IMR-90 (cell line): ENCODE results near the gene XPC. TPM values are rescaled to one million over a fixed set of nuclear protein-coding genes. Genes with fewer than 3 reads are reported as not detected.

ENCODE experiments used
- ATAC-seq: fragments of 200-7000 bp; cut with Tn5 transposase; 2 replicates; pipeline ENCODE4 v1.9.1; 2020; ENCODE audit warnings: low read depth, mild to moderate bottlenecking, moderate library complexity
- BruUV-seq: library from RNA; stranded (reverse); fragments of 400-500 nt; replicated peaks from 2 replicates; lab custom pipeline; 2021; lab: Mats Ljungman, UMichigan
- CTCF ChIA-PET: fragments of 300-600 bp; formaldehyde crosslinking; extraction: SDS; loops from one replicate; lab custom pipeline; 2021; ENCODE audit warnings: antibody characterized with exemption; lab: Yijun Ruan, JAX
- POLR2A ChIA-PET: fragments of 300-600 bp; sonication (Branson Sonifier 250); formaldehyde crosslinking; loops from one replicate; lab custom pipeline; 2022; ENCODE audit warnings: antibody characterized with exemption; ENCODE audit not compliant: unreplicated experiment; lab: Charles Lee
- DNase-seq: peaks from one replicate; pipeline ENCODE4 v3.0.0; 2013
- H2AFZ ChIP-seq: replicated peaks from 2 replicates; pipeline ENCODE3; 2013; ENCODE audit warnings: low read length, mild to moderate bottlenecking; ENCODE audit not compliant: poor library complexity
- H2AK5ac ChIP-seq: 2 replicates; pipeline ENCODE4 v1.6.1; 2013; ENCODE audit warnings: low read depth, low read length, inconsistent platforms
- H2AK9ac ChIP-seq: replicated peaks from 2 replicates; pipeline ENCODE3; 2013; ENCODE audit warnings: mild to moderate bottlenecking, low read depth, low read length, moderate library complexity; ENCODE audit not compliant: poor library complexity
- H2BK120ac ChIP-seq: 2 replicates; pipeline ENCODE4 v1.6.1; 2013; ENCODE audit warnings: low read depth, low read length, inconsistent platforms
- H2BK15ac ChIP-seq: 3 replicates; pipeline ENCODE4 v1.6.1; 2013; ENCODE audit warnings: low read depth, low read length, inconsistent platforms
- H2BK20ac ChIP-seq: 2 replicates; pipeline ENCODE4 v1.6.1; 2013; ENCODE audit warnings: low read depth, mild to moderate bottlenecking, inconsistent platforms, low read length, moderate library complexity
- H2BK5ac ChIP-seq: 2 replicates; pipeline ENCODE4 v1.6.1; 2013; ENCODE audit warnings: mild to moderate bottlenecking, low read depth, low read length, inconsistent platforms; ENCODE audit not compliant: poor library complexity, severe bottlenecking
- H3K14ac ChIP-seq: replicated peaks from 2 replicates; pipeline ENCODE4 v1.6.1; 2013; ENCODE audit warnings: low read depth, low read length, inconsistent platforms
- H3K18ac ChIP-seq: 2 replicates; pipeline ENCODE4 v1.6.1; 2013; ENCODE audit warnings: low read depth, low read length, control low read depth
- H3K23ac ChIP-seq: 2 replicates; pipeline ENCODE4 v1.6.1; 2013; ENCODE audit warnings: low read depth, low read length, inconsistent platforms
- H3K27ac ChIP-seq: 2 replicates; pipeline ENCODE4 v1.5.1; 2013; ENCODE audit warnings: mild to moderate bottlenecking, control low read depth, low read length; ENCODE audit not compliant: insufficient read depth
- H3K27me3 ChIP-seq: 2 replicates; pipeline ENCODE4 v1.6.1; 2013; ENCODE audit warnings: low read length; ENCODE audit not compliant: control insufficient read depth, insufficient read depth
- H3K36me3 ChIP-seq: 2 replicates; pipeline ENCODE4 v1.6.1; 2013; ENCODE audit warnings: low read length, mixed read lengths; ENCODE audit not compliant: control insufficient read depth, insufficient read depth
- H3K4ac ChIP-seq: 2 replicates; pipeline ENCODE4 v1.6.1; 2013; ENCODE audit warnings: low read depth, low read length, inconsistent platforms
- H3K4me1 ChIP-seq: 2 replicates; pipeline ENCODE4 v1.6.1; 2013; ENCODE audit warnings: low read length, mixed read lengths; ENCODE audit not compliant: control insufficient read depth, insufficient read depth
- H3K4me2 ChIP-seq: 2 replicates; pipeline ENCODE4 v1.6.1; 2013; ENCODE audit warnings: low read depth, mild to moderate bottlenecking, control low read depth, low read length, moderate library complexity
- H3K4me3 ChIP-seq: 2 replicates; pipeline ENCODE4 v1.5.1; 2013; ENCODE audit warnings: low read depth, mild to moderate bottlenecking, control low read depth, low read length, moderate library complexity; ENCODE audit not compliant: insufficient read depth
- H3K56ac ChIP-seq: 2 replicates; pipeline ENCODE4 v1.6.1; 2013; ENCODE audit warnings: low read length, inconsistent platforms; ENCODE audit not compliant: insufficient read depth; ENCODE audit errors: extremely low read depth
- H3K79me1 ChIP-seq, 2 experiments: 2 replicates each; pipeline ENCODE4 v1.6.1; 2013; ENCODE audit warnings: low read length in 2 of 2, inconsistent platforms in 1 of 2, low read depth in 1 of 2
- H3K9ac ChIP-seq: 2 replicates; pipeline ENCODE4 v1.6.1; 2013; ENCODE audit warnings: low read depth, low read length, control low read depth
- H3K9me1 ChIP-seq: 2 replicates; pipeline ENCODE4 v1.6.1; 2013; ENCODE audit warnings: low read length, inconsistent platforms; ENCODE audit not compliant: insufficient read depth
- H3K9me3 ChIP-seq: 2 replicates; pipeline ENCODE4 v1.6.1; 2013; ENCODE audit warnings: low read length; ENCODE audit not compliant: control insufficient read depth, insufficient read depth
- H4K20me1 ChIP-seq: 2 replicates; pipeline ENCODE4 v1.6.1; 2013; ENCODE audit warnings: low read length, inconsistent platforms; ENCODE audit not compliant: insufficient read depth
- H4K5ac ChIP-seq: 2 replicates; pipeline ENCODE4 v1.6.1; 2013; ENCODE audit warnings: mild to moderate bottlenecking, low read depth, low read length, control low read depth
- H4K8ac ChIP-seq, 2 experiments: 2 replicates each; pipeline ENCODE4 v1.6.1; 2013; ENCODE audit warnings: low read depth in 2 of 2, low read length in 2 of 2, control low read depth in 1 of 2, inconsistent platforms in 1 of 2
- H4K91ac ChIP-seq: 2 replicates; pipeline ENCODE4 v1.6.1; 2013; ENCODE audit warnings: low read depth, low read length, inconsistent platforms; ENCODE audit not compliant: insufficient read depth
- CEBPB ChIP-seq: IDR thresholded peaks from 2 replicates; pipeline ENCODE4 v1.6.1; 2012; ENCODE audit warnings: low read depth, low read length, improper control_type of control experiment
- CTCF ChIP-seq: conservative IDR thresholded peaks from 2 replicates; pipeline ENCODE4 v1.5.1; 2012; ENCODE audit warnings: mild to moderate bottlenecking, low read depth, low read length, improper control_type of control experiment
- NFE2L2 ChIP-seq: fragments of 150-350 bp; IDR thresholded peaks from 2 replicates; pipeline ENCODE4 v1.6.1; 2016; ENCODE audit warnings: low read depth, mild to moderate bottlenecking, low read length
- POLR2A ChIP-seq: IDR thresholded peaks from 2 replicates; pipeline ENCODE4 v1.6.1; 2012; ENCODE audit warnings: mild to moderate bottlenecking, low read depth, low read length
- RFX5 ChIP-seq: IDR thresholded peaks from 2 replicates; pipeline ENCODE4 v1.8.0; 2012; ENCODE audit warnings: low read depth, mild to moderate bottlenecking, low read length, moderate library complexity
- SMC3 ChIP-seq: fragments of 150-350 bp; IDR thresholded peaks from 2 replicates; pipeline ENCODE4 v1.6.1; 2016; ENCODE audit warnings: low read depth, mild to moderate bottlenecking, antibody characterized with exemption, low read length, moderate library complexity
- WGBS, 2 experiments: methylation state at CpG; one replicate each; pipeline versions ENCODE4 v1.1.5 to v1.1.7; 2013; ENCODE audit warnings: missing lambda C conversion rate in 2 of 2; ENCODE audit not compliant: insufficient read length in 1 of 2; ENCODE audit errors: extremely low coverage in 2 of 2; 5-methylcytosine and 5-hydroxymethylcytosine counted together
- dilution Hi-C: fragments of 300-500 bp; cut with HindIII; formaldehyde crosslinking; loops from one replicate; pipeline ENCODE4 v1.14.3; 2018; ENCODE audit warnings: low sequenced_read_pairs; ENCODE audit not compliant: unreplicated experiment
- in situ Hi-C: fragments of 300-500 bp; cut with MboI; formaldehyde crosslinking; loops from 3 replicates; pipeline ENCODE4 v1.14.3; 2019; ENCODE audit warnings: low sequenced_read_pairs, inconsistent platforms, mixed read lengths
- intact Hi-C: fragments of 100-400 bp; cut with micrococcal nuclease; formaldehyde crosslinking; loops from 2 replicates; pipeline ENCODE4 v1.10.0; 2022
- polyA plus RNA-seq, 3 experiments: library from polyadenylated mRNA; depleted of rRNA; stranded (reverse); fragments of >200 nt; gene quantifications; 2 replicates each; pipeline ENCODE4 v1.2.3, GENCODE V29; 2012; ENCODE audit warnings: low replicate concordance in 1 of 3
- total RNA-seq: library from RNA; depleted of rRNA; stranded (reverse); fragments of >200 nt; gene quantifications from 2 replicates; pipeline ENCODE4 v1.2.3, GENCODE V29; 2012
- TF ChIP-seq, protein P1 (sequence below): fragments of 150-350 bp; IDR thresholded peaks from 2 replicates; pipeline ENCODE4 v1.6.1; 2016; ENCODE audit warnings: low read depth, mild to moderate bottlenecking, low read length, moderate library complexity, borderline replicate concordance

Gene XPC
- total and polyA plus RNA-seq, 2 of the 4 experiments (the other 2 are of a cell fraction) = 30.9 to 48.8 TPM

DNA sequence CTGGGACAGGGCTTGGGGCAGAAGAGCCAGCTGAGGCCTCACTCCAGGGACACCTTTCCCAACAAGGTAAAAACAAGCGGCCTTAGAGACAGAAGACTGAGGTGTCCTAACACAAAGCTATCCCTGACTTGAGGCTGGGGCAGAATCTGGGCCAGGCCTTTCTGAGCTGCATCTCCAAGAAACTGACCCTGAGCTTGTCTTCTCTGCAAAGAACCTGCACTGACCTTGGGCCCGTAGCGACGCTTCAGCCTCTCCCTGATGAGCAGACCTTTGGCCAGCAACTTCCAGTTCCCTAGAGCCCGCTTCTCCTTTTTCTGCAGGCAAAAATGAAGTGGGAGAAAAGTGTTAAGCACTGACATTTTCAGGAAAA lies 31.4 kb downstream of the XPC start:
- no peak overlapping the region for H2BK120ac ChIP-seq
- no peak overlapping the region for H2AK9ac ChIP-seq
- peaks cover 18% of the 10 kb centered on the region for H3K4me1 ChIP-seq
- in situ Hi-C loops = loop anchor here (25.0 kb wide), 1 partner anchor 110 kb away; no protein-coding TSS in a partner anchor
- intact Hi-C loops = no loop called here
- no peak overlapping the region for H3K56ac ChIP-seq
- H3K23ac ChIP-seq = no peak overlapping the region
- H3K4ac ChIP-seq = no peak overlapping the region
- peaks cover 17% of the 10 kb centered on the region; the same call in 1 of the 2 replicates for H3K9me1 ChIP-seq
- no peak overlapping the region for H3K14ac ChIP-seq
- peaks cover 51% of the 10 kb centered on the region for H3K36me3 ChIP-seq
- H4K5ac ChIP-seq = no peak overlapping the region
- no peaks in the 10 kb centered on the region for H3K27me3 ChIP-seq
- H2BK5ac ChIP-seq = no peak overlapping the region
- no peak overlapping the region for H3K4me3 ChIP-seq
- H4K8ac ChIP-seq = no peak overlapping the region
- H3K27ac ChIP-seq = no peak overlapping the region
- no peak overlapping the region for H3K18ac ChIP-seq
- H3K79me1 ChIP-seq = peaks cover 0 to 8% of the 10 kb centered on the region in 2 experiments; a peak in 2 of 4 replicates
- dilution Hi-C loops = no loop called here
- DNase-seq (no peak), ATAC-seq (no peak)
- no peak overlapping the region for H2AFZ ChIP-seq
- no peaks in the 10 kb centered on the region for H3K9me3 ChIP-seq
- H4K20me1 ChIP-seq = peaks cover 7% of the 10 kb centered on the region
- no peak overlapping the region for H3K9ac ChIP-seq
- no peak overlapping the region for H3K4me2 ChIP-seq
- H2BK20ac ChIP-seq = no peak overlapping the region
- no peak overlapping the region for H2AK5ac ChIP-seq
- no TSS peak for BruUV-seq
- ChIA-PET POLR2A (no interaction called here), CTCF (no interaction called here)
- WGBS, 2 experiments = 83% methylated on average over 1 of the region's 5 CpGs; no CpG with 5 or more reads in 1 of the 2 experiments
- no peak overlapping the region for H4K91ac ChIP-seq
- TF ChIP-seq, protein P1, sequence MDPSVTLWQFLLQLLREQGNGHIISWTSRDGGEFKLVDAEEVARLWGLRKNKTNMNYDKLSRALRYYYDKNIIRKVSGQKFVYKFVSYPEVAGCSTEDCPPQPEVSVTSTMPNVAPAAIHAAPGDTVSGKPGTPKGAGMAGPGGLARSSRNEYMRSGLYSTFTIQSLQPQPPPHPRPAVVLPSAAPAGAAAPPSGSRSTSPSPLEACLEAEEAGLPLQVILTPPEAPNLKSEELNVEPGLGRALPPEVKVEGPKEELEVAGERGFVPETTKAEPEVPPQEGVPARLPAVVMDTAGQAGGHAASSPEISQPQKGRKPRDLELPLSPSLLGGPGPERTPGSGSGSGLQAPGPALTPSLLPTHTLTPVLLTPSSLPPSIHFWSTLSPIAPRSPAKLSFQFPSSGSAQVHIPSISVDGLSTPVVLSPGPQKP = no peak
- TF ChIP-seq CEBPB = no peak
- TF ChIP-seq RFX5 = no peak
- no peak for TF ChIP-seq NFE2L2
- TF ChIP-seq CTCF = no peak
- no peak for TF ChIP-seq SMC3
- no peak for TF ChIP-seq POLR2A
- no peak overlapping the region for H2BK15ac ChIP-seq
